Naive thymus-derived CD8-positive, alpha-beta T cell (primary cell): ENCODE measurements around the gene FGF21. TPM values are rescaled to one million over a fixed set of nuclear protein-coding genes. Genes with fewer than 3 reads are reported as not detected.

ENCODE experiments used
- ATAC-seq, 2 donors: fragments of 150-1000 bp; cut with Tn5 transposase in 1 of 2; sonication (Bioruptor Pico), chemical (Tn5 transposase) in 1 of 2; 1 replicate in 1 of 2; 2 replicates in 1 of 2; pipeline ENCODE4 v1.10.0; 2021; ENCODE audit warnings: mild to moderate bottlenecking in 2 of 2, moderate library complexity in 2 of 2
- POLR2A ChIA-PET: fragments of 350-600 bp; sonication (Branson Sonifier 250); formaldehyde crosslinking; loops from one replicate; lab custom pipeline; 2021; ENCODE audit warnings: antibody characterized with exemption; lab: Charles Lee
- DNase-seq, 10 donors: peaks; one replicate each; pipeline versions ENCODE4 v3.0.0 to v3.0.0-alpha.2; 2020 to 2022
- H3K27ac Mint-ChIP-seq, 10 donors: one replicate each; pipeline ENCODE4 v1.8.0; 2020 to 2022; ENCODE audit warnings: mild to moderate bottlenecking in 10 of 10, mixed read lengths in 10 of 10, moderate library complexity in 4 of 10, inconsistent platforms in 1 of 10
- H3K27me3 Mint-ChIP-seq, 5 donors: one replicate each; pipeline ENCODE4 v1.8.0; 2021 to 2022; ENCODE audit warnings: mixed read lengths in 5 of 5
- H3K36me3 Mint-ChIP-seq, 3 donors: one replicate each; pipeline ENCODE4 v1.8.0; 2020 to 2022; ENCODE audit warnings: mixed read lengths in 3 of 3, mild to moderate bottlenecking in 2 of 3, inconsistent platforms in 1 of 3
- H3K4me1 Mint-ChIP-seq, 4 donors: one replicate each; pipeline ENCODE4 v1.8.0; 2021 to 2022; ENCODE audit warnings: mixed read lengths in 4 of 4
- H3K4me3 Mint-ChIP-seq, 10 donors: one replicate each; pipeline ENCODE4 v1.8.0; 2020 to 2022; ENCODE audit warnings: mild to moderate bottlenecking in 10 of 10, mixed read lengths in 10 of 10, moderate library complexity in 6 of 10, inconsistent platforms in 1 of 10
- H3K9me3 Mint-ChIP-seq, 9 donors: one replicate each; pipeline ENCODE4 v1.8.0; 2020 to 2022; ENCODE audit warnings: mixed read lengths in 9 of 9, mild to moderate bottlenecking in 3 of 9, inconsistent platforms in 1 of 9, moderate library complexity in 1 of 9
- polyA plus RNA-seq, 3 donors: library from polyadenylated mRNA; unstranded; fragments of 300-500 nt; fragmentation: Illumina TruSeq; gene quantifications; one replicate each; pipeline ENCODE4 v1.2.3, GENCODE V29; 2021
- total RNA-seq, 8 experiments: library from RNA in 2 of 8; stranded (reverse) in 2 of 8; gene quantifications; one replicate each; pipeline ENCODE4 v1.2.3 and lab custom pipeline; 2021 to 2026

The FGF21 gene
- total and polyA plus RNA-seq, 5 experiments from 2014 or later = not detected

- peak; percentile 73 to 80 for ATAC-seq
- POLR2A ChIA-PET = interaction anchor here (0.7 kb wide), 1 partner anchor 161 kb away, joined by 3 read pairs; no protein-coding TSS in a partner anchor
- Mint-ChIP-seq H3K27me3 (peaks cover 7 to 32% (median 17%) of the 10 kb centered on the region in 5 donors), H3K4me3 (peak within 1 kb of the TSS in 5 of 10 donors; percentile 9 to 29 (median 14)), H3K9me3 (peaks cover 0 to 2% (median 0%) of the 10 kb centered on the region in 9 donors), H3K27ac (peak within 1 kb of the TSS in 1 of 10 donors; percentile 21), H3K36me3 (no peaks in the 10 kb centered on the region), H3K4me1 (peaks cover 6 to 18% (median 9%) of the 10 kb centered on the region in 4 donors)
- peak in 7 of 10 donors; percentile 15 to 55 (median 48) for DNase-seq
These were observed 8.4 kb upstream of the FGF21 start, which contains the start of gene IZUMO1 for GRCh38 chr19:48746738-48747575. Gene IZUMO1 (minus strand): TSS chr19:48746909. CDS start chr19:48745859, 1,050 bp downstream.

GRCh38 chr19:48749571-48750198 lies 5.6 kb upstream of the FGF21 start:
- POLR2A ChIA-PET = no interaction called here
- Mint-ChIP-seq H3K27ac (peak overlapping the region in 1 of 10 donors; percentile 33), H3K36me3 (no peaks in the 10 kb centered on the region), H3K27me3 (peaks cover 9 to 37% (median 31%) of the 10 kb centered on the region in 5 donors), H3K9me3 (peaks cover 0 to 2% (median 0%) of the 10 kb centered on the region in 9 donors), H3K4me1 (peaks cover 17 to 30% (median 20%) of the 10 kb centered on the region in 4 donors), H3K4me3 (no peak overlapping the region)
- DNase-seq (no peak), ATAC-seq (no peak)

- Mint-ChIP-seq H3K27me3 (peaks cover 7 to 38% (median 27%) of the 10 kb centered on the region in 5 donors), H3K4me3 (no peak overlapping the region), H3K9me3 (peaks cover 0 to 2% (median 0%) of the 10 kb centered on the region in 9 donors), H3K27ac (no peak overlapping the region), H3K4me1 (peaks cover 17 to 25% (median 20%) of the 10 kb centered on the region in 4 donors), H3K36me3 (no peaks in the 10 kb centered on the region)
- POLR2A ChIA-PET = no interaction called here
- no peak for DNase-seq
- ATAC-seq = no peak
These were observed 5.0 kb upstream of the FGF21 start for GRCh38 chr19:48750351-48750750.

DNA sequence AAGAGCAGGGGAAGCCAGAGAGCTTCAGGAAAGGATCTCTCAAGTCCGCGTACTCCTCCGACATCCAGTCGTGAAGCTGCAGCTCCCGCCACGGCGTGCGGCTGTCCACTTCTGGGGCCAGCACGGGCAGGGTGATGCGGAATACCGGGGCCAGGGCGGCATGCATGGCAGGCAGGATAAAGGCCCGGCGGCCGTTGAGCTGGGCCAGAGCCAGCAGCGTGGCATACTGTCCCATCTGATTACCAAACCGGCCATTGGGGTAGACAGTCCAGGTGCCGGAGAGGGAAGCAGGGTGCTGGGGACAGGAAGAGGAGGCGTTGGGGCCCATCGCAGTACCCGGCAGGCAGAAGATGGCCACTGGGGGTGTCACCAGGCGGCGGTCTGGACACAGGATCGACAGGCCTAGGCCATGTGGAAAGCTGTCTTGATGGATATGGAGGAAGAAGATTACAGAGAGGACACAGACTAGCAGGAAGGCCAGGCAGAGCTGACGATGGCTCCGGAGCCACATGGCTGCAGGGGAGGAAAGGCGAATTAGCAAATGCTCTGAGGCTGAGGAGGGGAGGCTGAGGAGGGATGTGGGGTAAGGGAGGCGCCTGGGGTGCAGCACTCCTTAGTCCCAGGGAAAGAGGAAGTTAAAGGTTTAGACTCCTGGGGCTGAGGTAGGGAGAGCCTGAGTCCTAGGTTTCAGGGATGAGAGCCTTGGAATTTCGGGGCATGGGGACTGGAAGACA lies 4.4 kb upstream of the FGF21 start:
- H3K4me1 Mint-ChIP-seq = peaks cover 16 to 23% (median 19%) of the 10 kb centered on the region in 4 donors
- peak overlapping the region in 1 of 10 donors; percentile 60 for H3K27ac Mint-ChIP-seq
- H3K9me3 Mint-ChIP-seq = peaks cover 0 to 2% (median 0%) of the 10 kb centered on the region in 9 donors
- H3K27me3 Mint-ChIP-seq = peaks cover 7 to 36% (median 21%) of the 10 kb centered on the region in 5 donors
- H3K4me3 Mint-ChIP-seq = peak overlapping the region in 9 of 10 donors; percentile 44 to 75 (median 53)
- no peak for ATAC-seq
- H3K36me3 Mint-ChIP-seq = no peaks in the 10 kb centered on the region
- POLR2A ChIA-PET = interaction anchor here (1.3 to 1.6 kb wide), 2 partner anchors 12 to 36 kb away, joined by 4 to 7 read pairs; no protein-coding TSS in a partner anchor
- DNase-seq = no peak

DNA sequence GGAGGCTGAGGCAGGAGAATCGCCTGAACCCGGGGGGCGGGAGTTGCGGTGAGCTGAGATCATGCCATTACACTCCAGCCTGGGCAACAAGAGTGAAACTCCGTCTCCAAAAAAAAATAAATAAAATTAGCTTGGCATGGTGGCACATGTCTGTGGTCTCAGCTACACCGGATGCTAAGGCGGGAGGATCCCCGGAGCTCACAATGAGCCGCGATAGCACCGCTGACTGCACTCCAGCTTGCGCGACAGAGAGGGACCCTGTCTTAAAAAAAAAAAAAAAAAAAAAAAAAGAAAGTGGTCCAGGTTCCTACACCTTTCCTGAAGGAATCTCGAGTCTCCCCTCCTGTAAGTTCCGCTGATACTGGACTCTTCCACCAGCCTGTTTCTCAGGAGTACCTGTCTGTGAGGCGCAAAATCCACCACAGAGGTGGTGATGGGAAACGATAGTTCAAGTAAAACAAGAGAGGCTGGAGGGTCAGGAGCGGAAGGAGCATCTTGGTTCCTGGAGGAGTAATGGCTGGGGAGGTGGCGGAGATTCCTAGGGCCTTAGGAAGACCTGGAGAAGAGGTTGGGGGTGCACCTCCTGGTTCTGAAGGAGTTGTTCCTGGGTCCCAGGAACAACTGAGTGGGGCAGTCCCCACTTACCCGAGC lies 3.4 kb upstream of the FGF21 start:
- peak overlapping the region in 4 of 10 donors; percentile 38 to 57 (median 54) for H3K27ac Mint-ChIP-seq

DNA sequence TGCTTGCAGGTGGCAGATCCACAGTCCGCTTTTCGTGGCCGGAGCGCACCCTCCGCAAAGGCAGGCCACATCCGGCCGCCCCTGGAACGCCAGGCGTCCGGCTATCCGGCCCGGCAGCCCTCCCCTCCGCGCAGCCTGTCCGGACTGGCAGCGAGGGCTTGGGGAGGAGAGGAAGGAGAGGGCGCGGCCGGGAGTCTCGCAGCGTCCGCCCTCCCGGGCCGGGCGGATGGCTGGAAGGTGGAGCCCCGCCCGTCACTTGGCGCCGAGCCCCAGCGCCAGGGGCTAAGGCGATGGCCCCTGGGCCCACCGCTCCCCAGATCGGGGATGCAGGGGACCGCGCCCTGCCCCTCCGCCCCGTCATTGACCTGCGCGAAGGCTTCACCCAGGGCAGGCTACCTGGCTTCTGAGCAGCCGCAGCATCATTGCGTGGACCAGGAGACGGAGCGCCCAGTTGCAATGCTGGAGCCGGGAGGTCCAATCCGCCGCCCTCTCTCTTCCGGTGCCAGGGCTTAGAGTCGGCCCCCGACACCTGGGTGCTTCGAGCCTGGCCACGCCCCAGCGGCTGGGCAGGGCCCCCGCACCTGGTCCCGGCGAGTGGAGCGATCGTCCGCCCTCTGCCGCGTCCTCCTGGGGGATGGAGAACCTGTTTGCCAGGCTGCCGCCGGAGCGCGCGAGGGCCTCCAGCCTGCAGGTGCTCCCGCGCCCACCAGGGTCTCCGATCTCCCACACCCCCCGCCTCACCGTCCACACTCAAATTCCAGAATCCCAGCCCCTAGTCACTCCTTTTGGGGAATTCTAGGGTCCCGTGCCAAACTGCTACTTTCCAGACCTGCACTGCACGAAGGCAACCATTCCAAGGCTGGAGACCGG lies 2.6 kb upstream of the FGF21 start, which contains the start of gene FUT1:
Gene FUT1 (minus strand): TSS at position 146 of the 870 bp plus-strand sequence. CDS start 1,360 bp downstream, outside the sequence.
- DNase-seq = peak in 8 of 10 donors; percentile 14 to 46 (median 39)
- H3K4me3 Mint-ChIP-seq = peak within 1 kb of the TSS; percentile 65 to 89 (median 80)
- ATAC-seq = peak; percentile 74 to 80
- H3K9me3 Mint-ChIP-seq = no peaks in the 10 kb centered on the region
- H3K27ac Mint-ChIP-seq = peak within 1 kb of the TSS in 4 of 10 donors; percentile 38 to 57 (median 54)
- POLR2A ChIA-PET = interaction anchor here (1.6 kb wide), 1 partner anchor 14 kb away, joined by 7 read pairs; no protein-coding TSS in a partner anchor
- peaks cover 4 to 31% (median 13%) of the 10 kb centered on the region in 5 donors for H3K27me3 Mint-ChIP-seq
- peaks cover 12 to 20% (median 16%) of the 10 kb centered on the region in 4 donors for H3K4me1 Mint-ChIP-seq
- no peaks in the 10 kb centered on the region for H3K36me3 Mint-ChIP-seq

More for the DNA sequence above, 3.4 kb upstream of the FGF21 start:
- Mint-ChIP-seq H3K27me3 (peaks cover 4 to 31% (median 13%) of the 10 kb centered on the region in 5 donors), H3K36me3 (no peaks in the 10 kb centered on the region), H3K4me1 (peaks cover 12 to 20% (median 16%) of the 10 kb centered on the region in 4 donors), H3K4me3 (peak overlapping the region; percentile 65 to 89 (median 80)), H3K9me3 (no peaks in the 10 kb centered on the region)
- ATAC-seq = peak; percentile 53 to 69
- POLR2A ChIA-PET = interaction anchor here (0.6 to 1.6 kb wide), 3 partner anchors 13 to 1176 kb away, joined by 4 to 7 read pairs (median 7); no protein-coding TSS in a partner anchor
- peak in 2 of 10 donors; percentile 19 to 29 for DNase-seq

- DNase-seq = no peak
- ATAC-seq = no peak
- Mint-ChIP-seq H3K27me3 (peaks cover 4 to 39% (median 18%) of the 10 kb centered on the region in 5 donors), H3K27ac (no peak overlapping the region), H3K36me3 (no peaks in the 10 kb centered on the region), H3K4me1 (peaks cover 13 to 24% (median 21%) of the 10 kb centered on the region in 4 donors), H3K9me3 (no peaks in the 10 kb centered on the region), H3K4me3 (no peak overlapping the region)
- POLR2A ChIA-PET = no interaction called here
These were observed 463 bp downstream of the FGF21 start for GRCh38 chr19:48755787-48756186.

DNA sequence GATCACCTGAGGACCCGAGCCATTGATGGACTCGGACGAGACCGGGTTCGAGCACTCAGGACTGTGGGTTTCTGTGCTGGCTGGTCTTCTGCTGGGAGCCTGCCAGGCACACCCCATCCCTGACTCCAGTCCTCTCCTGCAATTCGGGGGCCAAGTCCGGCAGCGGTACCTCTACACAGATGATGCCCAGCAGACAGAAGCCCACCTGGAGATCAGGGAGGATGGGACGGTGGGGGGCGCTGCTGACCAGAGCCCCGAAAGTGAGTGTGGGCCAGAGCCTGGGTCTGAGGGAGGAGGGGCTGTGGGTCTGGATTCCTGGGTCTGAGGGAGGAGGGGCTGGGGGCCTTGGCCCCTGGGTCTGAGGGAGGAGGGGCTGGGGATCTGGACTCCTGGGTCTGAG lies 888 bp downstream of the FGF21 start:
- Mint-ChIP-seq H3K36me3 (no peaks in the 10 kb centered on the region), H3K4me1 (peaks cover 11 to 22% (median 20%) of the 10 kb centered on the region in 4 donors), H3K9me3 (no peaks in the 10 kb centered on the region), H3K27ac (no peak overlapping the region), H3K27me3 (peaks cover 3 to 40% (median 22%) of the 10 kb centered on the region in 5 donors), H3K4me3 (no peak overlapping the region)
- DNase-seq = no peak
- ATAC-seq = no peak
- POLR2A ChIA-PET = no interaction called here

DNA sequence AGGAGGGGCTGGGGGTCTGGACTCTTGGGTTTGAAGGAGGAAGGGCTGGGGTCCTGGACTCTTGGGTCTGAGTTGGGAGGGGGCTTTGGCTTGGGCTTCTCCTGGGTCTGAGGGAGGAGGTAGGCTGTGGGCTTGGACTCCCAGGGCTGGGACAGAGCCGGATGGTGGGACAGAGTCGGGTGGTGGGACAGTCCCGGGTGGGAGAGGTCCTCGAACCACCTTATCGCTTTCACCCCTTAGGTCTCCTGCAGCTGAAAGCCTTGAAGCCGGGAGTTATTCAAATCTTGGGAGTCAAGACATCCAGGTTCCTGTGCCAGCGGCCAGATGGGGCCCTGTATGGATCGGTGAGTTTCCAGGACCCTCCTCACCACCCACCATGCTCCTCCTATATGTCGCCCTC lies 1.4 kb downstream of the FGF21 start:
- H3K27ac Mint-ChIP-seq = no peak overlapping the region
- no peak for ATAC-seq
- H3K4me3 Mint-ChIP-seq = no peak overlapping the region
- peaks cover 3 to 38% (median 23%) of the 10 kb centered on the region in 5 donors for H3K27me3 Mint-ChIP-seq
- H3K36me3 Mint-ChIP-seq = no peaks in the 10 kb centered on the region
- DNase-seq = no peak
- POLR2A ChIA-PET = no interaction called here
- peaks cover 10 to 22% (median 19%) of the 10 kb centered on the region in 4 donors for H3K4me1 Mint-ChIP-seq
- no peaks in the 10 kb centered on the region for H3K9me3 Mint-ChIP-seq

- Mint-ChIP-seq H3K27ac (no peak overlapping the region), H3K4me3 (no peak overlapping the region), H3K4me1 (peaks cover 8 to 18% (median 15%) of the 10 kb centered on the region in 4 donors), H3K36me3 (no peaks in the 10 kb centered on the region), H3K9me3 (no peaks in the 10 kb centered on the region), H3K27me3 (peaks cover 3 to 36% (median 22%) of the 10 kb centered on the region in 5 donors)
- POLR2A ChIA-PET = no interaction called here
- no peak for DNase-seq
- no peak for ATAC-seq
These were observed 1.9 kb downstream of the FGF21 start for GRCh38 chr19:48757089-48757675.
